Astrocyte (in vitro differentiated cells and primary cell): ENCODE results near the gene CCR5AS.
"Not testable (repeated sequence)": the region's sequence is repeated elsewhere in the genome, so short reads cannot be mapped to it uniquely, and the experiment has no call there.

Experiments used
- DNase-seq: peaks from one replicate; pipeline ENCODE4 v3.0.0-alpha.2; 2010; ENCODE audit warnings: low read depth
- FAIRE-seq: peaks from 2 replicates; lab custom pipeline; 2011; peaks lifted over from hg19 to GRCh38; lab: Jason Lieb, UNC
- H2AFZ ChIP-seq: 2 replicates; pipeline ENCODE4 v1.6.0; 2012; ENCODE audit warnings: low read depth, low read length, inconsistent platforms
- H3K27ac ChIP-seq: 2 replicates; pipeline ENCODE4 v1.5.1; 2011; ENCODE audit warnings: low read depth, low read length, inconsistent platforms
- H3K27me3 ChIP-seq: 2 replicates; pipeline ENCODE4 v1.6.0; 2011; ENCODE audit warnings: low read length, inconsistent platforms; ENCODE audit not compliant: insufficient read depth
- H3K36me3 ChIP-seq: 2 replicates; pipeline ENCODE4 v1.5.1; 2011; ENCODE audit warnings: low read length, inconsistent platforms; ENCODE audit not compliant: insufficient read depth
- H3K4me1 ChIP-seq: 2 replicates; pipeline ENCODE4 v1.5.1; 2011; ENCODE audit warnings: low read length, inconsistent platforms; ENCODE audit not compliant: insufficient read depth
- H3K4me2 ChIP-seq: 2 replicates; pipeline ENCODE4 v1.6.0; 2012; ENCODE audit warnings: low read length, inconsistent platforms
- H3K4me3 ChIP-seq: 2 replicates; pipeline ENCODE4 v1.5.1; 2011; ENCODE audit warnings: low read depth, mild to moderate bottlenecking, low read length, inconsistent platforms; ENCODE audit not compliant: insufficient read depth
- H3K79me2 ChIP-seq: 2 replicates; pipeline ENCODE4 v1.6.0; 2012; ENCODE audit warnings: mild to moderate bottlenecking, low read length, inconsistent platforms; ENCODE audit not compliant: insufficient read depth
- H3K9ac ChIP-seq: 2 replicates; pipeline ENCODE4 v1.6.0; 2012; ENCODE audit warnings: mild to moderate bottlenecking, low read length, inconsistent platforms
- H3K9me3 ChIP-seq: 2 replicates; pipeline ENCODE4 v1.5.1; 2012; ENCODE audit warnings: low read depth, mild to moderate bottlenecking, low read length, inconsistent platforms; ENCODE audit not compliant: insufficient read depth
- H4K20me1 ChIP-seq: 2 replicates; pipeline ENCODE4 v1.6.0; 2012; ENCODE audit warnings: low read length, inconsistent platforms; ENCODE audit not compliant: insufficient read depth
- H3K27ac Mint-ChIP-seq: one replicate; pipeline ENCODE4 v1.8.0; 2021; ENCODE audit warnings: mild to moderate bottlenecking, mixed read lengths; ENCODE audit not compliant: unreplicated experiment
- H3K27me3 Mint-ChIP-seq: one replicate; pipeline ENCODE4 v1.8.0; 2021; ENCODE audit warnings: low read depth, mixed read lengths; ENCODE audit not compliant: unreplicated experiment
- H3K36me3 Mint-ChIP-seq: one replicate; pipeline ENCODE4 v1.8.0; 2021; ENCODE audit warnings: low read depth, mixed read lengths; ENCODE audit not compliant: unreplicated experiment
- H3K4me1 Mint-ChIP-seq: one replicate; pipeline ENCODE4 v1.8.0; 2021; ENCODE audit warnings: low read depth, mixed read lengths; ENCODE audit not compliant: unreplicated experiment
- H3K4me3 Mint-ChIP-seq: one replicate; pipeline ENCODE4 v1.8.0; 2021; ENCODE audit warnings: mild to moderate bottlenecking, moderate library complexity, mixed read lengths; ENCODE audit not compliant: unreplicated experiment
- H3K9me3 Mint-ChIP-seq: one replicate; pipeline ENCODE4 v1.8.0; 2021; ENCODE audit warnings: mild to moderate bottlenecking, mixed read lengths; ENCODE audit not compliant: unreplicated experiment
- EZH2 ChIP-seq: IDR thresholded peaks from 2 replicates; pipeline ENCODE4 v1.6.1; 2012; ENCODE audit warnings: mild to moderate bottlenecking, low read length, inconsistent platforms; ENCODE audit not compliant: insufficient read depth
- TF ChIP-seq, protein P1 (sequence below): IDR thresholded peaks from 2 replicates; pipeline ENCODE4 v1.5.1; 2011; ENCODE audit warnings: low read depth, mild to moderate bottlenecking, inconsistent platforms, low read length, moderate library complexity; ENCODE audit not compliant: insufficient read depth

Gene CCR5AS

DNA sequence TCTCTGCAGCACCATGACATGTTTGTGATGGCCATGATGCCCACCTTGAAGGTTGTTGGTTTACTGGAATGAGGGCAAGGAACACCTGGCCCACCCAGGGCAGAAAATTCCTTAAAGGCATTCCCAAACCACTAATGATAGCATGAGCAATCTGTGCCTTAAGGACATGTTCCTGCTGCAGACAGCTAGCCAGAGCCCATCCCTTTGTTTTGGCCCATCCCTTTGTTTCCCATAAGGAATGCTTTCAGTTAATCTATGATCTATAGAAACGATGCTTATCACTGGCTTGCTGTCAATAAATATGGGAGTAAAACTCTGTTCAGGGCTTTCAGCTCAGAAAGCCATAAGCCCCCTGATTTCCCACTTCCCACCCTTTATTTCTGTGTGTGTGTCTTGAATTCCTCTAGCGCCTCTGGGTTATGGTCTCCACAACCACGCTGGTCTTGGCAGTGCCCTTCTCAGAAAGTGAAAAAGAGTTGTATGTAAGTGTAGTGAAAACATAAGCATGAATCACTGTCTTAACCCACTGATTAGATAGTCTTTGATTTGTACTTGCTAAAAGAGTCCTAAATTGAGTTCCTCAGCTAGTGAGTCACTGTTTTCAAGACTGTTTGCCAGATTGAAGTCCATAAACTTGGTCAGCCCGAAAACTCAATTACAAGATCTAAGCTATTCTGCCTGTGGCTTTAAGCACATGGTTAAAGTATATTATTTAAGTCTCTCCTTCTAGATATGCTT lies 72.0 kb downstream of the CCR5AS start:
- no peaks in the 10 kb centered on the region for H3K4me1 ChIP-seq
- H3K79me2 ChIP-seq, result no peaks in the 10 kb centered on the region
- Mint-ChIP-seq H3K27me3 (peaks cover 18% of the 10 kb centered on the region), H3K4me1 (peaks cover 11% of the 10 kb centered on the region), H3K36me3 (no peaks in the 10 kb centered on the region), H3K9me3 (peaks cover 23% of the 10 kb centered on the region), H3K27ac (no peak overlapping the region), H3K4me3 (no peak overlapping the region)
- H3K27ac ChIP-seq, result no peak overlapping the region
- H3K4me2 ChIP-seq, result no peak overlapping the region
- H3K9me3 ChIP-seq, result peaks cover 10% of the 10 kb centered on the region
- H3K9ac ChIP-seq, result no peak overlapping the region
- peaks cover 2% of the 10 kb centered on the region for H3K27me3 ChIP-seq
- no peak overlapping the region for H2AFZ ChIP-seq
- FAIRE-seq, result peak; percentile 13
- DNase-seq, result peak; percentile 76
- TF ChIP-seq EZH2, result no peak
- TF ChIP-seq, protein P1, sequence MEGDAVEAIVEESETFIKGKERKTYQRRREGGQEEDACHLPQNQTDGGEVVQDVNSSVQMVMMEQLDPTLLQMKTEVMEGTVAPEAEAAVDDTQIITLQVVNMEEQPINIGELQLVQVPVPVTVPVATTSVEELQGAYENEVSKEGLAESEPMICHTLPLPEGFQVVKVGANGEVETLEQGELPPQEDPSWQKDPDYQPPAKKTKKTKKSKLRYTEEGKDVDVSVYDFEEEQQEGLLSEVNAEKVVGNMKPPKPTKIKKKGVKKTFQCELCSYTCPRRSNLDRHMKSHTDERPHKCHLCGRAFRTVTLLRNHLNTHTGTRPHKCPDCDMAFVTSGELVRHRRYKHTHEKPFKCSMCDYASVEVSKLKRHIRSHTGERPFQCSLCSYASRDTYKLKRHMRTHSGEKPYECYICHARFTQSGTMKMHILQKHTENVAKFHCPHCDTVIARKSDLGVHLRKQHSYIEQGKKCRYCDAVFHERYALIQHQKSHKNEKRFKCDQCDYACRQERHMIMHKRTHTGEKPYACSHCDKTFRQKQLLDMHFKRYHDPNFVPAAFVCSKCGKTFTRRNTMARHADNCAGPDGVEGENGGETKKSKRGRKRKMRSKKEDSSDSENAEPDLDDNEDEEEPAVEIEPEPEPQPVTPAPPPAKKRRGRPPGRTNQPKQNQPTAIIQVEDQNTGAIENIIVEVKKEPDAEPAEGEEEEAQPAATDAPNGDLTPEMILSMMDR, result no peak
- H3K4me3 ChIP-seq, result no peak overlapping the region
- no peaks in the 10 kb centered on the region for H3K36me3 ChIP-seq
- no peaks in the 10 kb centered on the region for H4K20me1 ChIP-seq

DNA sequence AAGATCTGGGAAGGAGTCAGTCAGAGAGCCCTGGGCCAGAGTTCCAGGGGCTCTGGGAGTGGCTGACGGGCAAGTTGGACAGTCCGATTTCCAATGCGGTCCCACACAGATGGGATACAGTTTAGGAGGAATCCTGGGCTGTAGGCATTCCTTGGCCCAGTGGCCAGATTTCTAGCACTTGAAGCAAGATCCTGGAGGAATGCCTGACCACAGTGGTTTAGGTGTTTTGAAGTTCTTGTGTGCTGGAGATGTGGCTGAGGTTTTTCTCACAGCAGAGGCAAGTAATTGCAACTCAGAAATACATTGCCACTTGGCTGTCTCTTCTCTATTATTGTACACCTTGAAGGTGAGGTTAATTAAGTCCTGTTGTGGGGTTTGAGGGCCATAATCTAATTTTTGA lies 76.2 kb downstream of the CCR5AS start:
- H2AFZ ChIP-seq, H3K36me3 Mint-ChIP-seq, H3K4me2 ChIP-seq, H3K79me2 ChIP-seq, H4K20me1 ChIP-seq, H3K4me1 Mint-ChIP-seq, H3K27me3 ChIP-seq, H3K9ac ChIP-seq, FAIRE-seq, H3K4me1 ChIP-seq, H3K27ac Mint-ChIP-seq, H3K4me3 Mint-ChIP-seq, H3K36me3 ChIP-seq, H3K27ac ChIP-seq, H3K9me3 ChIP-seq, H3K4me3 ChIP-seq: not testable (repeated sequence)
- H3K9me3 Mint-ChIP-seq, result peaks cover 10% of the 10 kb centered on the region
- peak; percentile 63 for DNase-seq
- H3K27me3 Mint-ChIP-seq, result peaks cover 18% of the 10 kb centered on the region

DNA sequence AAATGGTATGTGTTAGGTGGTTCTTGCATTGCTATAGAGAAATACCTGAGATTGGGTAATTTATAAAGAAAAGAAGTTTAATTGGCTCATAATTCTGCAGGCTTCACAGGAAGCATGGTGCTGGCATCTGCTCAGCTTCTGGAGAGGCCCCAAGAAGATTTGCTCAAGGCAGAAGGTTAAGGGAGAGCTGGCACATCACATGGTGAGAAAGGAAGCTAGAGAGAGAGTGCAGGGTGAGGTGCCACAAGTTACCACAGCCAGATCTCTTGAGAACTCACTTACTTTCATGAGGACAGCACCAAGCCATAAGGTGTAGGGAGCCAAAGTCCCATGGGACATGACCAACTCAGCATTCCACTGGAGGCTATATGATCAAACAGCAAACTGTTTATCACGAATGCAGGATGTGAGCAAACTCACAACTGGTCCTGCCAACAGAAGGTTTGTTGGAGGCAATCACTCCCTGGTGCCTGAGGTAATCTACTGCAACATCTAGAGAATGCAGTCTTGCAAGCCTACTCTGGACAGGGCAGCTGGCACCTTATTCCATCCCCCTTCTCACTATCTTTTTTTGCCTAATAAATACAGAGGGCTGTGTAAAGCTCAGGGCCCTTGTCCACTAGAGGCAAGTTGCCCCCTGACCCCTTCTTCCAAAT lies 81.1 kb downstream of the CCR5AS start:
- DNase-seq (no peak), FAIRE-seq (no peak)
- no peaks in the 10 kb centered on the region for H4K20me1 ChIP-seq
- H3K27me3 Mint-ChIP-seq, result peaks cover 22% of the 10 kb centered on the region
- H3K27ac Mint-ChIP-seq, result no peak overlapping the region
- H3K27ac ChIP-seq, result no peak overlapping the region
- no peak overlapping the region for H3K4me3 Mint-ChIP-seq
- H3K4me3 ChIP-seq, result no peak overlapping the region
- no peaks in the 10 kb centered on the region for H3K9me3 ChIP-seq
- H3K9ac ChIP-seq, result no peak overlapping the region
- no peaks in the 10 kb centered on the region for H3K4me1 Mint-ChIP-seq
- no peaks in the 10 kb centered on the region for H3K9me3 Mint-ChIP-seq
- H3K27me3 ChIP-seq, result no peaks in the 10 kb centered on the region
- TF ChIP-seq EZH2, result no peak
- TF ChIP-seq, protein P1, result no peak
- no peak overlapping the region for H3K4me2 ChIP-seq
- no peaks in the 10 kb centered on the region for H3K79me2 ChIP-seq
- H2AFZ ChIP-seq, result no peak overlapping the region
- no peaks in the 10 kb centered on the region for H3K36me3 ChIP-seq
- H3K36me3 Mint-ChIP-seq, result no peaks in the 10 kb centered on the region
- no peaks in the 10 kb centered on the region for H3K4me1 ChIP-seq
